GM12878 (cell line): Measurements from ENCODE around the gene GPC3. TPM values are rescaled to one million over a fixed set of nuclear protein-coding genes. Genes with fewer than 3 reads are reported as not detected.

Experiments
- ATAC-seq: fragments of 200-7000 bp; cut with Tn5 transposase; 3 replicates; pipeline ENCODE4 v1.9.1; 2020; ENCODE audit warnings: mild to moderate bottlenecking, moderate library complexity
- BruUV-seq: library from RNA; stranded (reverse); fragments of 400-500 nt; replicated peaks from 2 replicates; lab custom pipeline; 2021; lab: Mats Ljungman, UMichigan
- CTCF ChIA-PET: fragments of 300-600 bp; sonication (Branson Sonifier 250); formaldehyde crosslinking; extraction: SDS; loops from one replicate; lab custom pipeline; 2021; ENCODE audit warnings: inconsistent platforms; lab: Yijun Ruan, JAX
- POLR2A ChIA-PET: fragments of 350-600 bp; formaldehyde crosslinking; extraction: SDS; loops from one replicate; lab custom pipeline; 2021; ENCODE audit warnings: inconsistent platforms; lab: Charles Lee
- RAD21 ChIA-PET: fragments of 300-600 bp; sonication (Branson Sonifier 250); formaldehyde crosslinking; loops from one replicate; lab custom pipeline; 2023; ENCODE audit warnings: antibody characterized with exemption; ENCODE audit not compliant: unreplicated experiment; lab: Charles Lee
- SMC1A ChIA-PET: fragments of 300-600 bp; sonication (Branson Sonifier 250); formaldehyde crosslinking; loops from one replicate; lab custom pipeline; 2023; ENCODE audit not compliant: unreplicated experiment, uncharacterized antibody; lab: Charles Lee
- DNase-seq: peaks from one replicate; pipeline ENCODE4 v3.0.0-alpha.2; 2011; ENCODE audit warnings: low read depth, low spot score
- FAIRE-seq: peaks from 3 replicates; lab custom pipeline; 2011; peaks lifted over from hg19 to GRCh38; lab: Jason Lieb, UNC
- H2AFZ ChIP-seq: 2 replicates; pipeline ENCODE4 v1.6.0; 2011; ENCODE audit warnings: low read depth, low read length, control low read depth; ENCODE audit not compliant: control insufficient read depth
- H3K27ac ChIP-seq: 2 replicates; pipeline ENCODE4 v1.5.1; 2011; ENCODE audit warnings: control low read depth; ENCODE audit not compliant: control insufficient read depth, insufficient read depth
- H3K27me3 ChIP-seq, 2 experiments: replicated peaks in 1 of 2; 2 replicates each; pipeline versions ENCODE4 v1.6.0 to v1.6.1; 2011; ENCODE audit warnings: low read length in 1 of 2; ENCODE audit not compliant: control insufficient read depth in 2 of 2, insufficient read depth in 2 of 2
- H3K36me3 ChIP-seq, 2 experiments: 2 replicates each; pipeline ENCODE4 v1.5.1; 2011; ENCODE audit warnings: low read length in 1 of 2; ENCODE audit not compliant: control insufficient read depth in 2 of 2, insufficient read depth in 2 of 2
- H3K4me1 ChIP-seq: 2 replicates; pipeline ENCODE4 v1.6.1; 2011; ENCODE audit warnings: mild to moderate bottlenecking, low read length, moderate library complexity, mixed read lengths; ENCODE audit not compliant: control insufficient read depth, insufficient read depth
- H3K4me2 ChIP-seq: 2 replicates; pipeline ENCODE4 v1.6.0; 2011; ENCODE audit warnings: control low read depth; ENCODE audit not compliant: control insufficient read depth, insufficient read depth
- H3K4me3 ChIP-seq: fragments of 200-600 bp; sonication (generic); 2 replicates; pipeline ENCODE4 v1.5.1; 2016
- H3K79me2 ChIP-seq: 2 replicates; pipeline ENCODE4 v1.6.0; 2011; ENCODE audit warnings: low read length; ENCODE audit not compliant: control insufficient read depth, insufficient read depth
- H3K9ac ChIP-seq: 2 replicates; pipeline ENCODE4 v1.8.0; 2011; ENCODE audit warnings: low read length, control low read depth, mixed read lengths; ENCODE audit not compliant: control insufficient read depth, insufficient read depth
- H3K9me3 ChIP-seq: replicated peaks from 3 replicates; pipeline ENCODE4 v1.5.1; 2011; ENCODE audit warnings: mild to moderate bottlenecking, low read length; ENCODE audit not compliant: control insufficient read depth, insufficient read depth
- H4K20me1 ChIP-seq: 2 replicates; pipeline ENCODE4 v1.6.0; 2011; ENCODE audit not compliant: control insufficient read depth, insufficient read depth
- BACH1 ChIP-seq: fragments of 450-650 bp; IDR thresholded peaks from 2 replicates; pipeline ENCODE4 v1.6.1; 2017; ENCODE audit warnings: mild to moderate bottlenecking, borderline replicate concordance
- CBFB ChIP-seq: IDR thresholded peaks from 2 replicates; pipeline ENCODE4 v1.6.1; 2016; ENCODE audit warnings: antibody characterized with exemption, low read depth
- CHD1 ChIP-seq: IDR thresholded peaks from 2 replicates; pipeline ENCODE4 v1.6.1; 2012; ENCODE audit warnings: low read depth, low read length, improper control_type of control experiment
- E4F1 ChIP-seq: fragments of 450-650 bp; IDR thresholded peaks from 2 replicates; pipeline ENCODE4 v1.6.1; 2018; ENCODE audit warnings: borderline replicate concordance, mild to moderate bottlenecking; ENCODE audit not compliant: partially characterized antibody
- EP300 ChIP-seq, 2 experiments: fragments of 150-350 bp in 1 of 2; IDR thresholded peaks; 2 replicates each; pipeline ENCODE4 v1.6.1; 2011 to 2012; ENCODE audit warnings: low read depth in 2 of 2, low read length in 2 of 2, borderline replicate concordance in 1 of 2, improper control_type of control experiment in 1 of 2, inconsistent platforms in 1 of 2; ENCODE audit not compliant: control insufficient read depth in 1 of 2
- MYC ChIP-seq: IDR thresholded peaks from 2 replicates; pipeline ENCODE4 v1.6.1; 2011; ENCODE audit warnings: mild to moderate bottlenecking, low read length, moderate library complexity, inconsistent platforms; ENCODE audit not compliant: insufficient read depth, insufficient replicate concordance, insufficient read length, severe bottlenecking
- NRF1 ChIP-seq: conservative IDR thresholded peaks from 2 replicates; pipeline ENCODE4 v1.6.1; 2011; ENCODE audit warnings: mild to moderate bottlenecking, low read depth, low read length, improper control_type of control experiment
- PAX5 ChIP-seq: IDR thresholded peaks from 2 replicates; pipeline ENCODE4 v1.6.1; 2011; ENCODE audit warnings: low read depth, low read length, borderline replicate concordance
- RELA ChIP-seq: fragments of 450-650 bp; IDR thresholded peaks from 2 replicates; pipeline ENCODE4 v1.8.0; 2014; ENCODE audit warnings: borderline replicate concordance; ENCODE audit not compliant: partially characterized antibody
- RFX5 ChIP-seq: IDR thresholded peaks from 2 replicates; pipeline ENCODE4 v1.6.1; 2011; ENCODE audit warnings: low read depth, low read length, improper control_type of control experiment
- whole genome bisulfite sequencing: methylation state at CpG from one replicate; pipeline ENCODE4 v1.1.6; 2016; ENCODE audit warnings: low lambda C conversion rate; ENCODE audit not compliant: insufficient replicate concordance, insufficient coverage; ENCODE audit errors: missing lambda C conversion rate; 5-methylcytosine and 5-hydroxymethylcytosine counted together
- in situ Hi-C: fragments of 300-500 bp; cut with MboI; formaldehyde crosslinking; loops from 9 replicates; pipeline ENCODE4 v1.14.3; 2018; ENCODE audit warnings: mixed read lengths
- intact Hi-C: fragments of 100-400 bp; cut with micrococcal nuclease; formaldehyde crosslinking; loops from one replicate; pipeline ENCODE4 v1.14.2; 2022; ENCODE audit not compliant: unreplicated experiment
- polyA plus RNA-seq, 11 experiments: library from polyadenylated mRNA; depleted of rRNA in 4 of 11; unstranded in 6 of 11; stranded (reverse) in 5 of 11; fragments of >200 nt; fragmentation: Nextera tagmentation in 4 of 11; fragmentation: Illumina TruSeq in 1 of 11; extraction: Ambion mirVana in 4 of 11; extraction: Trizol in 1 of 11; gene quantifications; 1 replicate in 1 of 11; 2 replicates in 10 of 11; pipeline versions ENCODE4 v1.2.1 to v1.2.3, GENCODE V29; 2011 to 2016; ENCODE audit warnings: inconsistent platforms in 2 of 11, missing spikeins in 2 of 11, low read depth in 1 of 11
- total RNA-seq, 4 experiments: library from RNA; depleted of rRNA in 3 of 4; stranded (reverse); fragments of >200 nt in 3 of 4; fragmentation: Illumina TruSeq in 1 of 4; extraction: Trizol in 1 of 4; gene quantifications; 2 replicates each; pipeline versions ENCODE4 v1.2.1 to v1.2.3, GENCODE V29; 2013 to 2021
- TF ChIP-seq, protein P1 (sequence below): IDR thresholded peaks from 2 replicates; pipeline ENCODE4 v1.6.1; 2012; ENCODE audit warnings: mild to moderate bottlenecking, low read depth, low read length
- TF ChIP-seq, protein P2 (sequence below): IDR thresholded peaks from 2 replicates; pipeline ENCODE4 v1.6.1; 2011; ENCODE audit warnings: borderline replicate concordance, low read depth, mild to moderate bottlenecking, moderate library complexity, mixed read lengths, low read length; ENCODE audit not compliant: insufficient read depth; ENCODE audit errors: extremely low read length

Gene GPC3
- total and polyA plus RNA-seq, 10 of the 15 experiments (the other 5 are each of a cell fraction or from before 2014, with no cell fraction given): 0.09 to 0.82 TPM; not detected in 8

GRCh38 chrX:134013524-134013923 lies 28.1 kb upstream of the GPC3 start (continued):
- TF ChIP-seq BACH1 (no peak), RELA (no peak)

DNA sequence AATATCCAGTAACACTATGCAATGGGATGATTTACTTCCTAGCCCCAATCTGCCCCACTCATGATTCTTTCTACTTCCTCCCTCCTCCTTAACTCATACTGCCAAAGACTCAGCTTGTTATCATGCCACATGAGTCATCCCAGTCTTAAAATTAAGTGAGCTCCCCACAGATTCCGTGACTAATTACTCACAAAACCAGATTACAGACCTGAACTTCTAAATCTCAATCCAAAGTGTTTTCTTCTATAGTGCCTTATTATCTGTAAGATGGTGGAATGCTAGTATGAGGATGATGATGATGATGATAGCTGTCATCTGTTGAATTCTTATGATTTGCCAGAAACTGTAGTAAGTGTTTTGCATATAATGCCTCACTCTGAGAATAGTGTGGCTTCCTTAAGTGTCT lies 27.7 kb upstream of the GPC3 start:
- SMC1A ChIA-PET: no interaction called here
- RAD21 ChIA-PET: interaction anchor here (0.5 kb wide), 1 partner anchor 713 kb away, joined by 4 read pairs; no protein-coding TSS in a partner anchor
- FAIRE-seq: no peak
- in situ Hi-C loops (no loop called here), intact Hi-C loops (no loop called here)
- H4K20me1 ChIP-seq: no peaks in the 10 kb centered on the region
- H3K4me3 ChIP-seq: no peak overlapping the region
- H3K9me3 ChIP-seq: no peaks in the 10 kb centered on the region
- H3K9ac ChIP-seq: no peak overlapping the region
- no peak for DNase-seq
- POLR2A ChIA-PET: no interaction called here
- no peaks in the 10 kb centered on the region for H3K79me2 ChIP-seq
- no peak overlapping the region for H3K27ac ChIP-seq
- H3K27me3 ChIP-seq: no peaks in the 10 kb centered on the region
- no peak overlapping the region for H2AFZ ChIP-seq
- no TSS peak for BruUV-seq
- WGBS: 6% methylated on average over 1 of the region's 1 CpG
- no peak for ATAC-seq
- TF ChIP-seq PAX5 (no peak), NRF1 (no peak), MYC (no peak), RFX5 (no peak), CHD1 (no peak), CBFB (no peak), RELA (no peak), E4F1 (no peak), EP300 (IDR thresholded peaks at IDR 0.05; ENCODE audit: borderline replicate concordance in 1 of 2, control insufficient read depth in 1 of 2, low read depth in 2 of 2, low read length in 2 of 2) (no peak)
- TF ChIP-seq, protein P1, sequence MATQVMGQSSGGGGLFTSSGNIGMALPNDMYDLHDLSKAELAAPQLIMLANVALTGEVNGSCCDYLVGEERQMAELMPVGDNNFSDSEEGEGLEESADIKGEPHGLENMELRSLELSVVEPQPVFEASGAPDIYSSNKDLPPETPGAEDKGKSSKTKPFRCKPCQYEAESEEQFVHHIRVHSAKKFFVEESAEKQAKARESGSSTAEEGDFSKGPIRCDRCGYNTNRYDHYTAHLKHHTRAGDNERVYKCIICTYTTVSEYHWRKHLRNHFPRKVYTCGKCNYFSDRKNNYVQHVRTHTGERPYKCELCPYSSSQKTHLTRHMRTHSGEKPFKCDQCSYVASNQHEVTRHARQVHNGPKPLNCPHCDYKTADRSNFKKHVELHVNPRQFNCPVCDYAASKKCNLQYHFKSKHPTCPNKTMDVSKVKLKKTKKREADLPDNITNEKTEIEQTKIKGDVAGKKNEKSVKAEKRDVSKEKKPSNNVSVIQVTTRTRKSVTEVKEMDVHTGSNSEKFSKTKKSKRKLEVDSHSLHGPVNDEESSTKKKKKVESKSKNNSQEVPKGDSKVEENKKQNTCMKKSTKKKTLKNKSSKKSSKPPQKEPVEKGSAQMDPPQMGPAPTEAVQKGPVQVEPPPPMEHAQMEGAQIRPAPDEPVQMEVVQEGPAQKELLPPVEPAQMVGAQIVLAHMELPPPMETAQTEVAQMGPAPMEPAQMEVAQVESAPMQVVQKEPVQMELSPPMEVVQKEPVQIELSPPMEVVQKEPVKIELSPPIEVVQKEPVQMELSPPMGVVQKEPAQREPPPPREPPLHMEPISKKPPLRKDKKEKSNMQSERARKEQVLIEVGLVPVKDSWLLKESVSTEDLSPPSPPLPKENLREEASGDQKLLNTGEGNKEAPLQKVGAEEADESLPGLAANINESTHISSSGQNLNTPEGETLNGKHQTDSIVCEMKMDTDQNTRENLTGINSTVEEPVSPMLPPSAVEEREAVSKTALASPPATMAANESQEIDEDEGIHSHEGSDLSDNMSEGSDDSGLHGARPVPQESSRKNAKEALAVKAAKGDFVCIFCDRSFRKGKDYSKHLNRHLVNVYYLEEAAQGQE: no peak
- TF ChIP-seq, protein P2, sequence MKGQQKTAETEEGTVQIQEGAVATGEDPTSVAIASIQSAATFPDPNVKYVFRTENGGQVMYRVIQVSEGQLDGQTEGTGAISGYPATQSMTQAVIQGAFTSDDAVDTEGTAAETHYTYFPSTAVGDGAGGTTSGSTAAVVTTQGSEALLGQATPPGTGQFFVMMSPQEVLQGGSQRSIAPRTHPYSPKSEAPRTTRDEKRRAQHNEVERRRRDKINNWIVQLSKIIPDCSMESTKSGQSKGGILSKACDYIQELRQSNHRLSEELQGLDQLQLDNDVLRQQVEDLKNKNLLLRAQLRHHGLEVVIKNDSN: no peak
- no peaks in the 10 kb centered on the region for H3K36me3 ChIP-seq
- H3K4me1 ChIP-seq: no peaks in the 10 kb centered on the region
- CTCF ChIA-PET: no interaction called here
- H3K4me2 ChIP-seq: no peak overlapping the region
